Measurements from ENCODE around the gene OR2A7.
"Not testable (repeated sequence)": the region's sequence is repeated elsewhere in the genome, so short reads cannot be mapped to it uniquely, and the experiment has no call there.

OR2A7 gene

DNA sequence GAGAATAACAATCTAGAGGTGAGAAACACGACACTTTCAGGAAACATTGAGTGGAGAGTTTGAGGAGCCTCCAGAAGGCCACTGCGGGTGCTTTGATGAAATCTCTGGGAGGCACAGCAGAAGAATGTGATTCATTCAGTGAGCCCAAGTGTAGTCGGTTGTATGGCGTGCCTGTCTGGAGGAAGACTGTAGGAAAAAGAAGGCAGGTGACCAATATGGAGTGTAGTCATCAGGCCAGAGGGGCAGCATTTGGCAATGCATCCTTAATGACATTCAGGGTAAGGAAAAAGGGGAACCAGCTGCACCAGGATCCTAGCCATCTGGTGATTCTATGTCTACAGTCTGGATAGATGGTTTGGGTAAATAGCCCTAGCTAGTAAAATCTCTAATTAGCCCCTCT, 12.3 kb downstream of the OR2A7 start:
- not testable (repeated sequence) for DNase-seq (ENCODE audit: low read depth)

DNA sequence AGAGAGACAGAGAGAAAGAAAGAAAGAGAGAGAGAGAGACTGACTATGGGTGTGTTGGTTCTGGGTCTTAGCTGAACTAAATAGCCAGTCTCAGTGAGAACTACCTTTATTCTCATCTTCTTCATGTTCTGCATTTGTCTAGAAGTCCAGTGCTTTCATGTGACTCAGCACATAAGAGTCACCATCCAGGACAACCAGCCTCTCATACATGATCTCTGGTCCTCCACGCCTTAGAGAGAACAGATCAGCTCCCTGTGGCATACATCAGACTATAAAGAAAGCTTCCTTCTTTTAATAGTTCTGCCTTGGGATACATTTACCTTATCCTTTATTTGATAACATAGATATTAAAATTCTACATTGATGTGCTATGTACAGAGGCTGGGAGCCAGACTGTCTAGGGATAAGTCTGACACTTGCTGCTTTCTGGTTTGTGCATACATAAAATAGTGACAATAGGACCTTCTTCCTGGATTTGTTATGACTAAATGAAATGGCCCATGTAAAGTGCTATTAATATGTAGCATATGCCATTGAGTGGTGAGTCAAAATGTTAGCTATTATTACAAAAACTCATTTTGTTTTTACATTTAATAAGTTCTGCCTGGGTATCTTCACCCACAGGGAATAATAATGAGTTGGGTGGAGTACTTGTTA, 16.8 kb downstream of the OR2A7 start:
- DNase-seq (ENCODE audit: low read depth): not testable (repeated sequence)

DNA sequence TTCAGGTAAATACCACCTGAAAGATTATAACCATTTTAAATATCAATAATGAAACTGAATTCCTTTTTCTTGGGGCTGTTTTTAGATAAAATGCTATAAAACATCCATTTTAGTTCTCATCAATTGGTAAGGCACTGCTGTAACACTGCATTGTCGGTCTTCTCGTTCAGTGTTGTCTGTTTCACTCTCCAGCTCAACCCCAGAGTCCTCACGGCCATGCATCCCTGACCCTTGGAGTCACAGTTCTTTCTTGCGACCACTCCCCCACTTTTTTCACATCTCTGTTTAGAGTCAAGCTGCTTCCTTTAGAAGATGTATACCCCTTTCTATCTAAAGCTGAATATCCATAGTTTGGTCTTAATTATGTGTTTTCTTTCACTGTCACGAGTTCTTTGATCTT, 17.6 kb downstream of the OR2A7 start:
- DNase-seq (ENCODE audit: low read depth): not testable (repeated sequence)

DNA sequence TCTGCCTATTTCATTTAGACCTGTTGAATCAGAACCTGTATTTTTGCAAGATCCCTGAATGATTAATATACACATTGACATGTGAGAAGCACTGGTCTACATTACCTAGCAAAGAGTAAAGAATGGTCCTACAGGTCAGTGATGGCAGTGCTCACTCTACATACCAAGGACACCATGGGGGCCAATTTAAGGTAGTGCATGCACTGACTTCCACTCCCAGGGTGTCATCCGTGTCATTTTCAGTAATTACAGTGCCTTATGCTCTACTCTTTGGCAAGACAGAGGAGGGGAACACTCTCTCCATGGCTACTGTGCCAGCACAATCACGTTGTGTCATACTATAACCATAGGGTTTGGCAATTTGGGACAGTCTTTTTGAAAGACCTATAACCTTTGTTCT, 19.2 kb downstream of the OR2A7 start:
- DNase-seq (ENCODE audit: low read depth): not testable (repeated sequence)

DNA sequence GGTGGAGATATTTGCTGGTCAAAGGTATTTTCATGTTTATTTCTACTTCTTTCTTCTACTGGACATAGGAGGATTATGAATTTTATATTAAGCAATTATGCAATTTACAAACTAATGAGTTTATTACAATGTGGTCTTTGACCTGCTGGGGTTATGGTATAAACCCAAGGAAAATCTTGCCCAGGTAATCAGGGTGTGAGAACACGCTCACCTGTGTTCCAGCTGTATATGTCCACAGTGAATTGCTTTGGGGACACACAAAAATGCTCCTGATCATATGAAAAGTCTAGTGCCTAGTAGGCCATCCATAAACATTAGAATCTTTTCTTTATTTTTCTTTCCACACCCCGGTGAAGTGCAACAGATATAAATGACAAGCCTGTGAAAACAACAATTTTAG, 25.2 kb downstream of the OR2A7 start, which contains the start of gene OR2A42:
Gene OR2A42 (minus strand): TSS at position 241 of the 400 bp plus-strand sequence. CDS start 6,762 bp downstream, outside the sequence.
- DNase-seq (ENCODE audit: low read depth): not testable (repeated sequence)

DNA sequence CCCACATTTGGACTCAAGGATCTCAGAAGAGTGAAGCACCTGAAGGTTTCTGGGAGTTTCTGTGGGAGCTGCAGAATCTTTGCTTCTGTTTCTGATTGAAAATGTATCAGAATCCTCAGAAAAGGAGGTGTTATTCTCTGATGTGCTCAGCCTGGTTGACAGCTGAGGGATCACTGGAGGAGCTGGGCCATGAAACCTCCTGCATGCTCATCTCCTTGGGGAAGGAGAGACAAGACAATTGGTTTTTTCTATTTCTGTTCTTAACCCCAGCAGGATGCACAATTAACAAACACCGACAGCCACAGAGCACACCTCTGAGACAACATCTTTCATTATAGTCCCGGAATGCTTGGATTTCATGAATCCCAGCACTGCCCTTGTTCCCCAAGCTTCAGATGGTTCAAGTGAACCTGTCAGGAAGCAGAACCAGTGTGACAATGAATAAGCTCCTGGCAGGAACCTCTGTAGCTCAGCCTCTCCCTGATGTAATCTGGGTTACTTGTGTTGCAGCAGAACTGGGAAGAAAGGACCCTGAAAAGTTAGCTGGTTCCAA, 26.0 kb downstream of the OR2A7 start:
- not testable (repeated sequence) for DNase-seq (ENCODE audit: low read depth)

DNA sequence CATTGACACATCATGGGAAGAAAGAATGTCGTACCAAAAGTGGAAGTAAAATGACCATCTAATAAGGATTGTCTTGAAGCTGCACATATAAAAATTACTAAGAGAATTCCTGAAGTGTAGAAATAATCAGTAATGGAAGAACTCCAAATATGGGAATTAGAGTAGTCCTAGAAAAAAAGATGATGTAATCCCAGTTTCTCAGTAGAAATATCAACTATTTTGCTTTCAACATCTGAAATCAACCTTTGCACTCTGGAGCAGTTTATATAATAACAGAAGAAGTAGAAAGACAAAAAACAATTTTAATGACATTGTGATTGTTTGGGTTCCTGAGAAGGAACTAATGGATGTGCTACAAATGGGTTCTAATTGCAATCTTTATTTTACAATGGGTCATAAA, 31.6 kb downstream of the OR2A7 start:
- DNase-seq (ENCODE audit: low read depth): not testable (repeated sequence)

DNA sequence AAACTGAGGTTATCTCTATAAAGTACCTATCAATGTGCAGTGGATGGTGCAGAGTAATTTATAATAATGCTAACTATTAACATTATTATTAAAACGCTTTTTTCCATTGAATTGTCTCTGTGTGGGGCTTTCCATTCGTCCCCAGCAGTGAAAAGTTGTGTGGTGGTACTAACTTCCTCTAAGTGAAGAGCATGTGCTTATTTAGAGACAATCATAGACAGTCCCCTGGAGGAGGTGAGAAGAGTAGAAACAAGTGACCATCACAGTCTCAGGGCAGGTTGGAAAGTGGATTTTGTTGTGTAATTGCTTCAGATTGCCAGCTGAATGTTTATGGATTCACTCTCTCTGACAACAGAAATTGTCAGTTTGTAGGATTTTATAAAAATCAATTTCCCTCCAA, 33.6 kb downstream of the OR2A7 start:
- not testable (repeated sequence) for DNase-seq (ENCODE audit: low read depth)

DNA sequence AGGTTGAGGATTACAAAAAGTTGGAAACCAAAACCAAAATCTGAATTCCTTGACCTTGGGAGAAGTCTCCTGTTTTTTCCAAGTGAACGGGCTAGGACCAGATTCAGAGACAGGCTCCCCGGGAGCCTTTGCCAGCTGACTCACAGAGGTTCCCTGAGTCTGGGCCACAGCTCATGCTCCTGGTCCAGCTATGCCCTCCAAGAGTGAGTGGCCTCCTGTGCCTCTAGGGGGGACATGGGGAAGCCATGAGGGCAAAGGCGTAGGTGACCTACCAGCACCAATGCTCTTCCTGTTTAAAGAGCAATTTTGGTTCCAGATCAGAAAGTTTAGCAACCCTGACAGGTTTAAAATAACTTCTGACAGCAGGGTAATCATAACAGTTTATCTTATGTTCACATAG, 35.8 kb downstream of the OR2A7 start:
- not testable (repeated sequence) for DNase-seq (ENCODE audit: low read depth)

DNA sequence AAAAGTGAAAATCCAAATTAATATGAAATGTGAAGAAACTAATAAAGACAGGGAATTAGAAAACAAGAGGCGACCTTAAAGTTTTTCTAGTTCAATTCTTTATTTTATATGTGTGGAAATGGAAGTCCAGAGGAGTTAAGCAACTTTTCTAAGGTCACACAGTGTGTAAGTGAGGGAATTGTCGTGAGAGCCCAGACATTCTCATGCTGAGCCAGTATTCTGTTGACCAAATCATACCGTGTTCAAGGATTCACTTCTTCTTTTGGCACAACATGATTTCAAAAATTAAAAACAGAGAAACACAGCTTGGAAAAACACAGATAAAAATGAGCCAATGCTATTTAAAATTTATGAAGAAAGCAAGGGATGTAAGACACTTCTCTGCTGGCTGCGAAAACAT, 37.7 kb downstream of the OR2A7 start:
- DNase-seq (ENCODE audit: low read depth): not testable (repeated sequence)

DNA sequence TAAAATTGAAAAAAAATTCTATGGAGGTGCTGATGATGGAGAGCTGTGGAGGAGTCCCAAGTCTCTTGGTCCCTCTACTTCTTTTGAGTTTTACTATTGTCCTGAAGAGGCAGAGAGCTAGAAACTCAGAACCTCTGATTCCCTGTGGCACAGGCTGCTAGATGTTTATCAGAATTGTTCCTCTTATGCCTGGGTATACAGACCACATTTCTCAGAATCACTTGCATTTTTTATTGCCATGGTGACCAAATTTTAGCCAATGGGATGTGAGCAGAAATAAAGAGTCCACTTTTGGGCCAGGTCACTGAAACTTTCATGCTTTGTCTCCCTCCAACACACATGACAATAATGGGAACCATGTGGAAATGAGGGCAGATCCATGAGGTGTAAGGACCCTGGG, 40.9 kb downstream of the OR2A7 start:
- DNase-seq (ENCODE audit: low read depth): not testable (repeated sequence)

DNA sequence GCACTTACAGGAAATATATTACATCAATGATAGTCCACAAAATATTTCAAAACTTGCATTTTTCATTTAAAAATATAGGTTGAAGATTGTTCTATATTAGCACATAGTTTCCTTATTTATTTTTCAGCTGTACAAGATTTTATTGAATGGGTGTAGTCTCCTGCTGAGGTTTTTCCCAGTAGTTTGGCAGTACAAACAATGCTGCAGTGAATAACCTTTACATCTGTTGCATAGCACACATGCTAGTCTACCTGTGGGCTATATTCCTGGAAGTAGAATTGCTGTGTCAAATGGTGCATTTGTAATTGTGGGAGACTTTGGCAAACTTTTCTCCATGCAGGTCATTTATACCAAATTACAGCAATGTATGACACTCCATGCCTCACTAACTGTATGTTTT, 44.1 kb downstream of the OR2A7 start:
- not testable (repeated sequence) for DNase-seq (ENCODE audit: low read depth)

DNA sequence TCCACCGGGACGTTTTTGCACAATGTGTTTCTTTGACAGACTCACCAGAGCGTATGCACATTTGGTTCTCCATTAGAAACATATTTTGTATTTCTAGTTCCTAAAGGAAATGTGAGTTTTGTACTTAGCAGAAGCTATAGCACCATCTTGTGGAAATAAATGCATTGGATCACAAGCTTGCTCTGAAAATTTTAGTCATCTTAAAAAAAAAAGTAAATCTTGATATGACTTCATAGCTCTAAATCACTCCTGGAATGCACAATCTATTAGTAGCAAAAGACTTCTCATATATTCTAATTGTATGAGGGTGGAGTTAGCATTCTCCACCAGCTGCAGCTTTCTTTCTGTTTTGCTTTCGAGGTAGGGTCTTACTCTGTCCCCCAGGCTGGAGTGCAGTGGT, 45.4 kb downstream of the OR2A7 start:
- not testable (repeated sequence) for DNase-seq (ENCODE audit: low read depth)

DNA sequence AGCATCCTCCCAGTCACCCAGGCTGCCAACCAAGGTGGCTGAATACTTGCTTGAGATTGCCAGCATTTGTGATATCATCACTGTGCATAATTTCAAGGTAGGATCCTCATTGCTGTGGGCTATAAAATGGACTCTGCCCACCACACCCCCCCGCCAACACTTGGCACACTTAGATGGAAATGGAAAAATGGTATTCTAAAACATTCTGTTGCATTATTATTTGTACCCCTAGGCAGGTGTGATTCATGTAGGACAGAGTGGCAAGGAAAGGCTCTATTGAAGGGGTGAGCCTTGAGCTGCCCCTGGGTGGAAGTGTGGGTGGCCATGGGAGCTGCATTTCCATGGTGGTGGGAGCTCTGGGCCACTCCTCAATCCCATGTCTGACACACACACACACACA, 46.0 kb downstream of the OR2A7 start:
- not testable (repeated sequence) for DNase-seq (ENCODE audit: low read depth)

DNA sequence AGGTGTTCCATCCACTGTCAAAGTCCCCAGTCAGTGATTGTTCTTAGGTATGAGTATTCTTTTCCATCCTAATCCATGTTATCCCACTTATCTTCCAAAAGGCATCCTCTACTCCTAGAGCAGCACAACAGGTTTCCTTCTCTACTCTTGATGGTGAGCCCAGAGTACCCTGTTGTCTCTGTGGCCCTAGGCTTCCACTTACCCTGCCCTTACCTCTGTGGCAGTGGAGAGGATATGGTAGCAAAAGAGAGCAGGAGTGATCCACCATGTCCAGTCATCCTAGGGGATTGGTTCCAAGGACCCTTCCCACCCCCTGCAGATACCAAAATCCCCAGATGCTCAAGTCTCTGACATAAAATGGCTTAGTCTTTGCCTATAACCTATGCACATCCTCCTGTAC, 47.4 kb downstream of the OR2A7 start:
- not testable (repeated sequence) for DNase-seq (ENCODE audit: low read depth)
